HCT116 (cell line): Measurements from ENCODE around the gene NUDT5. TPM values are rescaled to one million over a fixed set of nuclear protein-coding genes. Genes with fewer than 3 reads are reported as not detected.

Experiments
- ATAC-seq: fragments of 200-7000 bp; cut with Tn5 transposase; 2 replicates; pipeline ENCODE4 v1.9.1; 2020; ENCODE audit warnings: mild to moderate bottlenecking, moderate library complexity
- BruUV-seq: library from RNA; stranded (reverse); fragments of 400-500 nt; replicated peaks from 2 replicates; lab custom pipeline; 2021; lab: Mats Ljungman, UMichigan
- CTCF ChIA-PET: fragments of 300-600 bp; sonication (Branson Sonifier 250); formaldehyde crosslinking; loops from one replicate; lab custom pipeline; 2021; ENCODE audit warnings: antibody characterized with exemption; lab: Charles Lee
- POLR2A ChIA-PET: fragments of 300-600, 350-600 bp; sonication (Branson Sonifier 250); formaldehyde crosslinking; loops from one replicate; lab custom pipeline; 2021; ENCODE audit warnings: antibody characterized with exemption; lab: Charles Lee
- RAD21 ChIA-PET, 2 experiments: fragments of 300-600 bp; sonication (Branson Sonifier 250); formaldehyde crosslinking; loops; one replicate each; lab custom pipeline; 2023; ENCODE audit warnings: low total read pairs in 2 of 2; ENCODE audit not compliant: uncharacterized antibody in 2 of 2, unreplicated experiment in 2 of 2, low non-redundant PET in 1 of 2; lab: Charles Lee
- DNase-seq: peaks from one replicate; pipeline ENCODE4 v3.0.0-alpha.2; 2010; ENCODE audit warnings: low read depth, low spot score
- H2AFZ ChIP-seq: fragments of 200-600 bp; shearing (Covaris generic), sonication (generic); 2 replicates; pipeline ENCODE4 v1.6.1; 2017; ENCODE audit warnings: low read depth, mixed run types, mixed read lengths, antibody characterized with exemption, low read length; ENCODE audit not compliant: poor library complexity, severe bottlenecking
- H3K27ac ChIP-seq: 2 replicates; pipeline ENCODE4 v1.5.1; 2012; ENCODE audit warnings: low read depth, low read length
- H3K27me3 ChIP-seq: fragments of 200-600 bp; sonication (generic); 2 replicates; pipeline ENCODE4 v1.6.1; 2016; ENCODE audit warnings: mixed run types, low read length, mixed read lengths; ENCODE audit not compliant: insufficient read depth
- H3K36me3 ChIP-seq, 2 experiments: fragments of 200-500 bp in 1 of 2; fragments of 200-600 bp in 1 of 2; sonication (Bioruptor generic) in 1 of 2; sonication (generic) in 1 of 2; 2 replicates each; pipeline versions ENCODE4 v1.5.1 to v1.6.1; 2014 to 2016; ENCODE audit warnings: low read length in 2 of 2, inconsistent platforms in 1 of 2, mixed read lengths in 1 of 2, mixed run types in 1 of 2; ENCODE audit not compliant: insufficient read depth in 2 of 2, control insufficient read depth in 1 of 2
- H3K4me1 ChIP-seq, 2 experiments: fragments of 200-600 bp in 1 of 2; sonication (generic) in 1 of 2; 2 replicates each; pipeline versions ENCODE4 v1.5.1 to v1.6.1; 2012 to 2017; ENCODE audit warnings: low read length in 2 of 2, inconsistent platforms in 1 of 2, mild to moderate bottlenecking in 1 of 2, mixed read lengths in 1 of 2, mixed run types in 1 of 2, moderate library complexity in 1 of 2; ENCODE audit not compliant: insufficient read depth in 2 of 2, control insufficient read depth in 1 of 2
- H3K4me2 ChIP-seq: fragments of 200-600 bp; sonication (generic); 2 replicates; pipeline ENCODE4 v1.6.1; 2017; ENCODE audit warnings: mixed run types, low read length, mixed read lengths
- H3K4me3 ChIP-seq, 2 experiments: fragments of 200-600 bp in 1 of 2; sonication (generic) in 1 of 2; replicated peaks in 1 of 2; 2 replicates each; pipeline ENCODE4 v1.5.1; 2011 to 2016; ENCODE audit warnings: low read length in 2 of 2, control low read depth in 1 of 2, low read depth in 1 of 2, mild to moderate bottlenecking in 1 of 2, mixed read lengths in 1 of 2, mixed run types in 1 of 2
- H3K79me2 ChIP-seq: fragments of 200-600 bp; sonication (generic); 2 replicates; pipeline ENCODE4 v1.6.1; 2017; ENCODE audit warnings: mild to moderate bottlenecking, mixed run types, low read length, moderate library complexity, mixed read lengths; ENCODE audit not compliant: insufficient read depth
- H3K9ac ChIP-seq: fragments of 200-600 bp; sonication (generic); 2 replicates; pipeline ENCODE4 v1.6.1; 2016; ENCODE audit warnings: low read length, mixed read lengths
- H3K9me2 ChIP-seq: fragments of 200-600 bp; sonication (generic), shearing (Covaris generic); 2 replicates; pipeline ENCODE4 v1.6.1; 2017; ENCODE audit warnings: mixed run types, mild to moderate bottlenecking, moderate library complexity; ENCODE audit not compliant: insufficient read depth
- H3K9me3 ChIP-seq, 2 experiments: fragments of 200-500 bp in 1 of 2; fragments of 200-600 bp in 1 of 2; sonication (Bioruptor generic) in 1 of 2; sonication (generic) in 1 of 2; 2 replicates each; pipeline ENCODE4 v1.6.1; 2014 to 2017; ENCODE audit warnings: low read length in 2 of 2, mixed read lengths in 2 of 2, inconsistent platforms in 1 of 2, low read depth in 1 of 2, mild to moderate bottlenecking in 1 of 2, mixed run types in 1 of 2, moderate library complexity in 1 of 2; ENCODE audit not compliant: control insufficient read depth in 1 of 2, insufficient read depth in 1 of 2
- H4K20me1 ChIP-seq: fragments of 200-600 bp; sonication (generic), shearing (Covaris generic); 2 replicates; pipeline ENCODE4 v1.6.1; 2017; ENCODE audit warnings: mixed run types, mild to moderate bottlenecking, moderate library complexity; ENCODE audit not compliant: insufficient read depth
- ATF3 ChIP-seq: IDR thresholded peaks from 2 replicates; pipeline ENCODE4 v1.6.1; 2012
- CBX3 ChIP-seq: IDR thresholded peaks from 2 replicates; pipeline ENCODE4 v1.6.1; 2012; ENCODE audit warnings: low read depth
- CEBPB ChIP-seq: IDR thresholded peaks from 2 replicates; pipeline ENCODE4 v1.6.1; 2012; ENCODE audit warnings: low read depth
- CTCF ChIP-seq, 3 experiments: fragments of 200-600 bp in 1 of 3; sonication (generic) in 1 of 3; IDR thresholded peaks in 2 of 3; conservative IDR thresholded peaks in 1 of 3; 2 replicates each; pipeline ENCODE4 v1.5.1; 2012 to 2017; ENCODE audit warnings: low read depth in 2 of 3, low read length in 2 of 3, antibody characterized with exemption in 1 of 3, borderline replicate concordance in 1 of 3, control low read depth in 1 of 3, mild to moderate bottlenecking in 1 of 3, mixed read lengths in 1 of 3, mixed run types in 1 of 3, moderate library complexity in 1 of 3; ENCODE audit not compliant: insufficient read depth in 1 of 3
- ELF1 ChIP-seq: IDR thresholded peaks from 2 replicates; pipeline ENCODE4 v1.6.1; 2012; ENCODE audit warnings: low read depth, borderline replicate concordance
- EZH2 ChIP-seq: fragments of 200-600 bp; sonication (generic); IDR thresholded peaks from 2 replicates; pipeline ENCODE4 v1.6.1; 2017; ENCODE audit warnings: antibody characterized with exemption, mixed run types
- EZH2phosphoT487 ChIP-seq: fragments of 200-600 bp; IDR thresholded peaks from 2 replicates; pipeline ENCODE4 v1.6.1; 2018; ENCODE audit warnings: antibody characterized with exemption, borderline replicate concordance
- FOSL1 ChIP-seq: IDR thresholded peaks from 2 replicates; pipeline ENCODE4 v1.6.1; 2012; ENCODE audit warnings: low read depth
- JUND ChIP-seq: IDR thresholded peaks from 2 replicates; pipeline ENCODE4 v1.6.1; 2012
- POLR2A ChIP-seq: IDR thresholded peaks from 2 replicates; pipeline ENCODE4 v1.7.0; 2011; ENCODE audit warnings: borderline replicate concordance; ENCODE audit not compliant: insufficient read depth, insufficient read length; ENCODE audit errors: extremely low read depth
- POLR2AphosphoS5 ChIP-seq: IDR thresholded peaks from 2 replicates; pipeline ENCODE4 v1.6.1; 2011; ENCODE audit warnings: mild to moderate bottlenecking, low read depth, low read length, moderate library complexity
- RAD21 ChIP-seq: IDR thresholded peaks from 2 replicates; pipeline ENCODE4 v1.6.1; 2012; ENCODE audit warnings: low read depth, mild to moderate bottlenecking
- SIN3A ChIP-seq: IDR thresholded peaks from 2 replicates; pipeline ENCODE4 v1.6.1; 2012; ENCODE audit warnings: low read depth
- SP1 ChIP-seq: IDR thresholded peaks from 2 replicates; pipeline ENCODE4 v1.6.1; 2012; ENCODE audit warnings: low read depth
- SRF ChIP-seq: IDR thresholded peaks from 2 replicates; pipeline ENCODE4 v1.6.1; 2012; ENCODE audit warnings: low read depth
- TCF7L2 ChIP-seq: IDR thresholded peaks from 2 replicates; pipeline ENCODE4 v1.7.0; 2011; ENCODE audit warnings: borderline replicate concordance, inconsistent platforms; ENCODE audit not compliant: insufficient read depth, insufficient read length; ENCODE audit errors: extremely low read depth
- YY1 ChIP-seq: IDR thresholded peaks from 2 replicates; pipeline ENCODE4 v1.6.1; 2011; ENCODE audit warnings: low read length, low read depth, moderate library complexity, mild to moderate bottlenecking; ENCODE audit not compliant: insufficient replicate concordance; ENCODE audit errors: extremely low read depth
- ZFX ChIP-seq: fragments of 450-650 bp; IDR thresholded peaks from 2 replicates; pipeline ENCODE4 v1.6.1; 2017
- ZNF274 ChIP-seq: fragments of 200-500 bp; sonication (Bioruptor generic); IDR thresholded peaks from 2 replicates; pipeline ENCODE4 v1.6.1; 2014; ENCODE audit warnings: mild to moderate bottlenecking, low read depth, low read length, inconsistent platforms
- intact Hi-C: fragments of 100-400 bp; cut with micrococcal nuclease; formaldehyde crosslinking; loops from 2 replicates; pipeline ENCODE4 v1.10.0; 2022
- total RNA-seq: library from RNA; stranded (reverse); gene quantifications from one replicate; pipeline ENCODE4 v1.2.1, GENCODE V29; 2021; ENCODE audit not compliant: unreplicated experiment

NUDT5 gene
- total RNA-seq, 1 experiment from 2014 or later = 101 TPM

- H3K36me3 ChIP-seq = peaks cover 44 to 47% of the 10 kb centered on the region in 2 experiments
- H3K27ac ChIP-seq = no peak overlapping the region
- intact Hi-C loops = no loop called here
- no peaks in the 10 kb centered on the region for H3K9me2 ChIP-seq
- H2AFZ ChIP-seq = no peak overlapping the region
- no TSS peak for BruUV-seq
- ChIA-PET POLR2A (no interaction called here), CTCF (no interaction called here), RAD21 (no interaction called here)
- H3K4me3 ChIP-seq = no peak overlapping the region
- no peaks in the 10 kb centered on the region for H4K20me1 ChIP-seq
- no peaks in the 10 kb centered on the region for H3K27me3 ChIP-seq
- H3K9ac ChIP-seq = no peak overlapping the region
- no peaks in the 10 kb centered on the region for H3K9me3 ChIP-seq
- TF ChIP-seq FOSL1 (no peak), YY1 (no peak), ZNF274 (no peak), SP1 (no peak), JUND (no peak)
- H3K79me2 ChIP-seq = peaks cover 22% of the 10 kb centered on the region
- no peak overlapping the region for H3K4me2 ChIP-seq
- ATAC-seq = no peak
- H3K4me1 ChIP-seq = no peaks in the 10 kb centered on the region
- DNase-seq = no peak
Measured at GRCh38 chr10:12238821-12239220, 43.1 kb upstream of the NUDT5 start.

- no peak for ATAC-seq
- DNase-seq = no peak
- ChIA-PET RAD21 (no interaction called here), CTCF (no interaction called here), POLR2A (no interaction called here)
- no peak overlapping the region for H3K9ac ChIP-seq
- H3K27ac ChIP-seq = no peak overlapping the region
- no peaks in the 10 kb centered on the region for H3K27me3 ChIP-seq
- H3K79me2 ChIP-seq = peaks cover 22% of the 10 kb centered on the region
- H3K4me1 ChIP-seq = no peaks in the 10 kb centered on the region
- H4K20me1 ChIP-seq = no peaks in the 10 kb centered on the region
- no peaks in the 10 kb centered on the region for H3K9me2 ChIP-seq
- intact Hi-C loops = no loop called here
- H2AFZ ChIP-seq = no peak overlapping the region
- H3K4me2 ChIP-seq = no peak overlapping the region
- BruUV-seq = no TSS peak
- H3K4me3 ChIP-seq = no peak overlapping the region
- H3K36me3 ChIP-seq = peaks cover 46 to 48% of the 10 kb centered on the region in 2 experiments
- H3K9me3 ChIP-seq = no peaks in the 10 kb centered on the region
- TF ChIP-seq ZNF274 (no peak), YY1 (no peak), ZFX (no peak), EZH2phosphoT487 (no peak), POLR2AphosphoS5 (no peak), JUND (no peak), EZH2 (no peak), ELF1 (no peak), FOSL1 (no peak), SIN3A (no peak), TCF7L2 (no peak), ATF3 (no peak), SP1 (no peak), SRF (no peak), CTCF (IDR thresholded peaks at IDR 0.05 in 2 of 3, conservative IDR thresholded peaks at IDR 0.05 in 1 of 3; ENCODE audit: borderline replicate concordance in 1 of 3, insufficient read depth in 1 of 3, low read depth in 2 of 3, low read length in 2 of 3) (no peak), RAD21 (no peak), POLR2A (no peak), CBX3 (no peak), CEBPB (no peak)
Measured at GRCh38 chr10:12237265-12238220, 41.9 kb upstream of the NUDT5 start.
